Astrocyte of the hippocampus (primary cell): ENCODE measurements around the gene CDK17.
"Not testable (repeated sequence)": the region's sequence is repeated elsewhere in the genome, so short reads cannot be mapped to it uniquely, and the experiment has no call there.

Source experiments
- DNase-seq: peaks from one replicate; pipeline ENCODE4 v3.0.0; 2011; ENCODE audit warnings: low read depth, low spot score

The CDK17 gene

DNA sequence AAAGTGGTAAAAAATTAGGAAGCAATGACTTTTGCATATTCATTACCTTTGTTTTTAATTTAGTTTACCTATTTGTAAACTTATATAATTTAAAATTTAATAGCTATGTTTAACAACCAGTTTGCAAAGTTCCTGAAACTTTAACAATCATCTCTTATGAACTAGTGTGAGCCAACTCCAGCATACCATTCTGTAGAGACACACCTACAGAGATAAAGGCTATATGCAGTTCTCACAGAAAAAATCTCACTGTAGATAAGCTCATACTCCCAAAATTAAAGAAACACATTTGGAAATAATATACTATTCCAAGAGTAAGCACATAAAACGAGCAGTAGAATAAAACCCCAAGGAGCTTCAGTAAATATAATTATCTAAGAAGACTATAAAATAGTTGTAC lies 77.5 kb downstream of the CDK17 start:
- DNase-seq, result no peak

DNA sequence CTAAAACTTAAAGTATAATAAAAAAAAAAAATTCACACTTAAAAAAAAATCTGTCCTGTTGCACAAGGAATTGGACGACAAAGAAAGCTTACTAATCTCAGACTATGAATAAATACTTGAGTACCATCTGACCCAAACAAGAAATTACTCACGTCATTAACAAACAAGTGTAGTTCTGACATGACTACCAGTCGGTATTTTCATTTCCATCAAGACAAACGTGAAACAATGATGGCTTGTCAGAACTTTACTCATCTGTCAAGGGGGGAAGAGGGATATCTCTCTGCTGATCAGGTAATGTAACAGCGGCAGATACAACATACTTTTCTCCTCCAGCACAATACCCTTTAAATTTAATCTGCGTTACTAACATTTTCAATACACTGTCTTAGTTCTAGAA lies 78.3 kb downstream of the CDK17 start:
- DNase-seq, result no peak

DNA sequence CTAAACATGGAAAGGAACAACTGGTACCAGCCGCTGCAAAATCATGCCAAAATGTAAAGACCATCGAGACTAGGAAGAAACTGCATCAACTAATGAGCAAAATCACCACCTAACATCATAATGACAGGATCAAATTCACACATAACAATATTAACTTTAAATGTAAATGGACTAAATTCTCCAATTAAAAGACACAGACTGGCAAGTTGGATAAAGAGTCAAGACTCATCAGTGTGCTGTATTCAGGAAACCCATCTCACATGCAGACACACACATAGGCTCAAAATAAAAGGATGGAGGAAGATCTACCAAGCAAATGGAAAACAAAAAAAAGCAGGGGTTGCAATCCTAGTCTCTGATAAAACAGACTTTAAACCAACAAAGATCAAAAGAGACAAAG lies 82.4 kb downstream of the CDK17 start:
- not testable (repeated sequence) for DNase-seq

GRCh38 chr12:96315741-96316481 lies 84.3 kb downstream of the CDK17 start:
- not testable (repeated sequence) for DNase-seq

DNA sequence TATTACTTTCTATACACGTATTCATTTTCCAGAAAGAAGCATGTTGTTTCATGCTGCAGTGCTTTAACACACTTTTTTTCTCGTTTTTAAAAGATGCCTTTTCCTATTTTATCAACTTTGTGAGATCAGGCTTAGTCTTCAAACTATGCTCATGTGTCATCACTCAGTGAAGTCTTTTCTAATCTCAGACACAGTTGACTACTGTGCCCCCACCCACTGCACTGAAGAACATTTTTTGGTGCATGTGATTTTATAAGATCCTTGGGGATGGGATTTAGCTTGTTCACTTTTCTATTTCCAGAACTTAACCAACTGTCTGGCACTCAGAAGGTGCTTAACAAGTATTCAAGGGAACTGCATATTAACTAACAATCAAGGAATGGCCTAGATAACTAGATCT lies 85.5 kb downstream of the CDK17 start:
- DNase-seq, result no peak

GRCh38 chr12:96313606-96314005 lies 86.6 kb downstream of the CDK17 start:
- DNase-seq, result no peak

DNA sequence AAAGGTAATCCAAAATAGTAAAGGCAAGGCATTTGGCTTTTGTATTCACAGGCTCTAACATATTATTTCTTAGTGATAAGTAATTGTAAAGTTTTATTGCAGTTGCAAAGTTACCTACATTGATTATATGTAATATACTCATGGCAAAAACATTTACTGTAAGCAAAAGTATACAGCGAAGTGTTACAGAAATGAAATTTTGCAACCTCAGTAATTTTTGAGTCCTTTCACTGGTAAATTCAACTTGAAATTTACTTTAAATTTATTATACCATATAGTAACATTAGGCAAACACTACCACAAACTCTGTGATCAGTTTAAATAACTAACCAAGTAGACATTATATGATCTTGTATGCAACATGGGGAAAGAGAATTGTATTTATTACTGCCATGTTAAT lies 89.0 kb downstream of the CDK17 start:
- no peak for DNase-seq

- DNase-seq, result no peak
Observed at GRCh38 chr12:96310067-96310466, 90.2 kb downstream of the CDK17 start.

DNA sequence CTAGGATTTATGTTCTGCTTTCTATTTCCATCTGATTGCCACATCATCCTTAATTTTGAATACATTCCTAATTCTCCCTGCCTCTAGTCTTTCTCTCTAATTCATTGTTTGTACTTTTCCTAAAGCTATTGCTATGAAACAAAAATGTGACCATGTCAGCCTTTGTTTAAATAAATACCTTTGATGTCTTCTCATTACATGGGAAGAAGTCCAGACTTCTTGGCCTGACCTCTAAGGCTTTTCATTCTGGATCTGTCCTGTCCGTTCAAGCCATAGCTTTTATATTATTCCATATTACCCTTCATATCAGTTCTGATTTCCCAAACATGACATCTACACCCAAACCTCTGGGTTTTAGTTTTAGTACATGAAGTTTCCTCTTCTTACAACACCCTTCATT lies 91.4 kb downstream of the CDK17 start:
- DNase-seq, result peak; percentile 19

GRCh38 chr12:96305665-96306064 lies 94.6 kb downstream of the CDK17 start:
- no peak for DNase-seq

DNA sequence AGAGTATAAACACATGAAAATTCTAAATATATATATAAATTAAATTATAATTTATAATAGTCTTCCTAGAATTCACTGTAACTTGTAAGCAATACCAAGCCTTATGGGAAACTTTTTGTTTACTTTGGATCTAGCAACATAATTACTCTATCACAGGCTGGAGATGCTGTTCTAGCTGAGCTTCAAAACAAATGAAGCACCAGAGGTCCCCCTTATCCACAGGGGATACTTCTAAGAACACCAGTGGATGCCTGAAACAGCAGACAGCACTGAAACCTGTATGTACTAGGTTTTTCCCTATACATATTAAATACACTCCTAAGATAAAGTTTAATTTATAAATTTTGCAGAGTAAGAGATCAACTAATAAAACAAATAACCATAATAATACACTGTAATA lies 96.6 kb downstream of the CDK17 start:
- DNase-seq, result no peak

DNA sequence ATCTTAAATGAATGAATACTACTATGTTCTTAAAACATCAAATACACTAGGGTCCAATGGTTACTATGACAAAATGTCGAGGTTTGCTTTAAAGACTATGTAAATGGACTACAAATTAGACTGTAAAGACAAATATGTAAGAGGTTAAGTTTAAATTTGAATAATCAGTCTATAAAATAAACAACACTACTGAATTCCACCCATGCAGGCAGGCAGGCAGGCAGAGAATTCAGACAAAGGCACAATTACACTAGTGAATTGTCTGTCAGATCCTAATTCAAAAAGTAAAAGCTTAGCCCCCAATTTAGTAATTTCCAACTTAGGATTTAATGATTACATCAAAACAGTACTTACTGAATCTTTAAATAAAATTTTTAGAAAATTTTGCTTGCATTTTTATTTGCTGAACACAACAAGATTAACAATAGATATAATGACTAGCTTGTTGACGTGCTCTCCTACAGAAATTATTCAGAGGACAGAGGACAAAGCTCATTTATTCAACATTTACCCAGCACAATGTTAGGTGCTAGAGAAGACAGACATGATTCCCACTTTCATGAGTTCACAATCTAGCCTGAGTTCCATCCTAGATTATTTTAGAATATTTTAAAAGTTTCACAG lies 97.4 kb downstream of the CDK17 start:
- DNase-seq, result no peak

DNA sequence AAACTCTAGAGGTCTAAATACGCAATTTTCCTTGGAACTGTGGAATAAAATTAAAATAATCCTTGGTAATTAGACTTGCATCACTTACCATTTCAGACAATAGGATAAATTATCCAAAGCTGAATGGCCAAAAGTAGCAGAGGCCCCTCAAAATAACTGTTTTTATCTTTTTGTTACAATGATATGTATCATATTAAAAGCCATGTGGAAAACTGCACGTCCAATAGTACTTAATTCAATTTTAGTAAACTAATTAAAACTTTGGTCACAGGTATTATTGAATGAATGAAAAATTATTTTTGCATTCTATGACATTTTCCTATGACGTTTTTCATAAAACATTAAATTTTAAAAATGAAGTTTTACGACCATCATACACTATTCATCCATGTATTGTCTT lies 98.5 kb downstream of the CDK17 start:
- DNase-seq, result no peak

- no peak for DNase-seq
Observed at GRCh38 chr12:96300064-96300463, 100.2 kb downstream of the CDK17 start.

- no peak for DNase-seq
Observed at GRCh38 chr12:96297504-96297903, 102.7 kb downstream of the CDK17 start.

GRCh38 chr12:96295532-96296160 lies 104.6 kb downstream of the CDK17 start:
- no peak for DNase-seq

DNA sequence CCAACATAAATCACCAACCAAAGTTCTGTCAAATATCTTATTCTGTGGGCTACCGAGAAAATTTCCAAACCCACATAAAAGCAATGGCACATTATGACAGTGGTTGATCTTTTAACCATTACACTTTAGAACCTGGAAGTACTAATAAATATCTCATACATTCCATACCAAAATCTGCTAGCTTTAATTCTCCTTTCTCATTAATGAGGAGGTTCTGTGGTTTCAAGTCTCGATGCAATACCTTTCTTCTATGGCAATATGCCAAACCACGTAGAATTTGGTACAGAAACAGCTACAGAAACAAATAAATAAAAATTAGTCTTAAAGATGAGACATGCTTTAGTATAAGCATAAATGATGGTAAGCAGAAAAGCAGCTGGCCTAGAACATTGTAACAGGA lies 105.4 kb downstream of the CDK17 start:
- peak; percentile 71 for DNase-seq

DNA sequence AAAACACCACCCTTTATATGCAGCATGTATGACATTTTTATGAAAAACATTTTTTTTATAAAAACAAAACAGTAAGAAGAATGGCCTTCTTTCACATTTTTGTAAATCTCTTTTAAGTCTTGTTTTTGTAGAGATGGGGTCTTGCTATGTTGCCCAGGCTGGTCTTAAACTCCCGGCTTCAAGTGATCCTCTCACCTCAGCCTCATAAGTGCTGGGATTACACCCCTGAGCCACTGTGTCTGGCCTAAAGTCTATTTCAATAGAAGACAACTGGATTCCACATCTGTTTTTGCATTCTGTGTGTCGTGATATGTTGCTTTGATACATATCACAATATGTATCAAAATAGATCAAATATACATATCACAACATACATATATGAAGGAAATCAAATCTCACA lies 107.1 kb downstream of the CDK17 start:
- DNase-seq, result no peak

- no peak for DNase-seq
Observed at GRCh38 chr12:96289067-96289466, 111.2 kb downstream of the CDK17 start.

DNA sequence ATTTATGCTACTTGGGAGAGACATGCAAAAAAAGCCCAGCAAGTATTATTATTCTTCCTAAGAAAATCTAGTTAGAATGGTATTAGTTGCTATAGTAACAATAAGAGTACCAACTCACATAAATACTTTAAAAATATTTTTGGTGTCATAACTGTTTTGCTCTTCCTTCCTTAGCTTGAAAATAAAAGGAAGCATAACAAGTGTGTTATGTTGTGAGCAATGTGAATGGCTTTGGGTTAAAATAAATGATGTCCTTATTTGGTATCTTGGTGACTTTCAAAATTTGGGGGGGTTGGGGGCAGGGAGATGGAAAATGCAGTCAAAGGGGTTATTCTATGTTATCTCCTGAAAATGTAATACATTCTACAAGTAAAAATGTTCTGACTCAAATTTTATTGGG lies 115.1 kb downstream of the CDK17 start:
- DNase-seq, result no peak

GRCh38 chr12:96274331-96274730 lies 125.9 kb downstream of the CDK17 start:
- DNase-seq, result no peak

DNA sequence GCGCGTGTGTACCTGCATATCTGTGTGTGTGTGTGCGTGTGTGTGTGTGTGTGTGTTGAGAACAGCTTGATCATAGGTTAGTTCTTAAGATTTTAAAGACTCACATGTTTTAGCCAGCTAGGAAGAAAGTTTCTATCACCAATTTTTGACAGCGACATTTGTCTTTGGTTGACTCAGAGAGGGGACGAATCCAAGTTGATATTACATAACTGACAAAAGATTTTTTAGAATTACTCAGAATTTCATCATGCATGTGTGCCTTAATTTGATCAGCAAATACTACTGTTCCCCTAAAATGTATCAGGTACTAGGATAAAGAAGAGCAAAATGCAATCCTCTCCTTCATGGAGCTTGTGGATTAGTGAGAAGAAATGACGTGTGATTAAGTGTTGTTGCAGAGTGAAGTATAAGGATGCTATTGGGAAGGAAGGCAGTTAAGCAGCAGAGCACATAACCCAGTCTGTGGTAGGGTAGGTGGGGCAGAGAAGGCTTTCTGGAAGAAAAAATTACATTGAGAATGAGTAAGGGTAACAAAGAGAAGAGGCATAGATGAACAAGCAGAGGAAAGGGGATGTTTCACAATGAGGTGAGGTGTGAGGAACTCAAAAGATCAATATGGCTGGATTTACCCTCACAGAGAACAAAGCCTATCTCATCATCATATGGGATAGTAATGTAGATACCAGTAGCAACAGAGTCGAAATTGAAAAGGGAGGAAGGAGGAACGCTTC lies 128.6 kb downstream of the CDK17 start:
- no peak for DNase-seq
